LHCN-M2 (cell line): ENCODE data around the gene DAPK3. TPM values are rescaled to one million over a fixed set of nuclear protein-coding genes. Genes with fewer than 3 reads are reported as not detected.

Source experiments
- DNase-seq: peaks from one replicate; pipeline ENCODE4 v3.0.0-alpha.2; 2012; ENCODE audit warnings: low read depth
- total RNA-seq: library from RNA; depleted of rRNA; stranded (reverse); fragments of >200 nt; gene quantifications from 2 replicates; pipeline ENCODE4 v1.2.3, GENCODE V29; 2014; rRNA removed

The DAPK3 gene
- total RNA-seq, 1 experiment from 2014 or later = 150 TPM

DNA sequence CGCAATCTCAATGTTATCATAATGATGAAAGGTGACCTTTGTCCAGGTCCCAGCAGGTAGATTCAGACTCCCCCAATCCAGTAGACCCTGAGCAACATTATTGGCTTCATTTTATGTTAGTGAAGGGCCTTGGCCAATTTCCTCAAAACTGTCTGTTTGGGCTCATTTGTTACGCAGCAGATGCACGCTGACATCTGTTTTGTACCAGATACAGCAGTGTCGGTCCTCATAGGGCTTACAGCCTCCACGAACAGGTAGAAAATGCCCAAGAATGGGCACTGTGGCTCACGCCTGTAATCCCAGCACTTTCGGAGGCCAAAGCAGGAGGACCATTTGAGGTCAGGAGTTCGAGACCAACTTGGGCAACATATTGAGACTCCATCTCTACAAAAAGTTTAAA lies 51.1 kb downstream of the DAPK3 start:
- DNase-seq = no peak

DNA sequence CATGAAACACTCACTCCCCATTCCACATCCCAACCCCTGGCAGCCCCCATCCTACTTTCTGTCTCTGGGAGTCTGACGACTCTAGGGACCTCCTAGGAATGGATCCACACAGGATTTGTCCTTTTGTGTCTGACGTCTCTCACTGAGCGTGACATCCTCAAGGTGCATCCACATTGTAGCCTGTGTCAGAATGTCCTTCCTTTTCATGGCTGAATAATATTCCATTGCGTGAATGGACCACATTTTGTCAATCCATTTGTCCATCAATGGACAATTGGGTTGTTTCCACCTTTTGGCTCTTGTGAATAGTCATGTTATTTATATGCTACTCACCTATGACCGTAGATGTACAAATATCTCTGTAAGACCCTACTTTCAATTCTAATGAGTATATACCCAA lies 54.9 kb downstream of the DAPK3 start:
- no peak for DNase-seq

DNA sequence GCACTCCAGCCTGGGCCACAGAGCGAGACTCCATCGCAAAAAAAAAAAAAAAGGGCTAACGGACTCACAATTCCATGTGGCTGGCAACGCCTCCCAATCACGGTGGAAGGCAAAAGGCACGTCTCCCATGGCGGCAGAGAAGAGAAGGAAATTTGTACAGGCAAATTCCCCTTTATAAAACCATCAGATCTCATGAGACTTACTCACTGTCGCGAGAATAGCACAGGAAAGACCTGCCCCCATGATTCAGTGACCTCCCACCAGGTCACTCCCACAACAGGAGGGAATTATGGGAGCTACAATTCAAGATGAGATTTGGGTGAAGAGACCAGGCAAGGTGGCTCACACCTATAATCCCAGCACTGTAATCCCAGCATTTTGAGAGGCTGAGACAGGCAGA lies 56.7 kb downstream of the DAPK3 start:
- DNase-seq = no peak

DNA sequence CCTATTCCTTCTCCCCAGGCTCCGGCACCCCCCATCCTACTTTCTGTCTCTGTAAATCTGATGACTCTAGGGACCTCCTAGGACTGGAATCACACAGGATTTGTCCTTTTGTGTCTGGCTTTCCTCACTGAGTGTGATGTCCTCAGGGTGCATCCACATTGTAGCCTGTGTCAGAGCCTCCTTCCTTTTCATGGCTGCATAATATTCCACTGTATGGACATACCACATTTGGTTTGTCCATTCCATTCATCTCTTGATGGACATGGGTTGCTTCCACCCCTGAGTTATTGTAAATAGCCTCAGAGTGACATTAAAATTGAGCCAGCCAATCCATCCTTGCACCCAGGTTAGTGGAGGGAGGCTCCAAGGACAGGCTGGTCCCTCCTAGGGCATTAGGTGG lies 60.8 kb downstream of the DAPK3 start:
- no peak for DNase-seq

Other genes starting within 250 kb of the DAPK3 start
- 19.3 and 28.5 TPM in 2 replicates for gene APBA3, start 209.4 kb downstream of the DAPK3 start, total RNA-seq
- 38.0 and 50.2 TPM in 2 replicates for gene MRPL54, start 208.4 kb downstream of the DAPK3 start, total RNA-seq
- gene RAX2, start 198.9 kb downstream of the DAPK3 start, total RNA-seq = not detected in 2 replicates
- not detected in 2 replicates for gene MATK, start 184.7 kb downstream of the DAPK3 start, total RNA-seq
- not detected in 2 replicates for gene ZFR2, start 102.1 kb downstream of the DAPK3 start, total RNA-seq
- 0.06 TPM in 1 of 2 replicates, not detected in the other for gene ATCAY, start 90.4 kb downstream of the DAPK3 start, total RNA-seq
- not detected in 2 replicates for gene NMRK2, start 38.0 kb downstream of the DAPK3 start, total RNA-seq
- 2,004 and 2,150 TPM in 2 replicates for gene EEF2, start 14.4 kb upstream of the DAPK3 start, total RNA-seq
- 17.6 and 18.1 TPM in 2 replicates for gene PIAS4, start 36.6 kb upstream of the DAPK3 start, total RNA-seq
- 29.5 and 29.7 TPM in 2 replicates for gene ZBTB7A, start 95.8 kb upstream of the DAPK3 start, total RNA-seq
- 178 and 191 TPM in 2 replicates for gene MAP2K2, start 153.0 kb upstream of the DAPK3 start, total RNA-seq
- gene CREB3L3, start 182.5 kb upstream of the DAPK3 start, total RNA-seq = not detected in 2 replicates
- gene SIRT6, start 211.5 kb upstream of the DAPK3 start, total RNA-seq = 17.0 and 31.1 TPM in 2 replicates
- 0.13 and 0.17 TPM in 2 replicates for gene ANKRD24, start 211.6 kb upstream of the DAPK3 start, total RNA-seq